ENCODE results near the gene POLE.

DNA sequence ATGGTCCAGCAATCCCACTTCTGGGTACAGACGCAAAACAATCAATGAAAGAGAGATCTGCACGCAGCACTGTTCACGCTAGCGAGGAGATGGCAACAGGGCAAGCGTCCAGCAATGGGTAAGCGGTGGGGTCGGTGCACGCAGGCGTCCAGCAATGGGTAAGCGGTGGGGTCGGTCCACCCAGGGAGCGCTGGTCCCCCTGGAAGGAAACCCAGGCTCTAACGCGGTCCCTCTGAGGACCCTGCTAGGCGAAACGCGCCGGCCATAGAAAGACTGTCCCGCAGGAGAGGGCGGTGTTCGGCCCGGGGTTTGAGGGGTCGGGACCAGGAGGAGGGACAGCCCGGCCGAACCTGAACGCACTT, 22.9 kb upstream of the POLE start:
- no peak for TF ChIP-seq BHLHE40 (IDR thresholded peaks at IDR 0.05; ENCODE audit: borderline replicate concordance)
- no peak for TF ChIP-seq HDGF (IDR thresholded peaks at IDR 0.05; ENCODE audit: borderline replicate concordance)
- TF ChIP-seq SP1 (IDR thresholded peaks at IDR 0.05): no peak
- TF ChIP-seq L3MBTL2 (conservative IDR thresholded peaks at IDR 0.05): no peak
- TF ChIP-seq SUZ12 (IDR thresholded peaks at IDR 0.05): no peak
- TF ChIP-seq FOXM1 (IDR thresholded peaks at IDR 0.05; ENCODE audit: borderline replicate concordance): no peak

Measured in HEK293T (cell line).